Karpas-422 (cell line): Measurements from ENCODE around the gene ADORA2A. TPM values are rescaled to one million over a fixed set of nuclear protein-coding genes. Genes with fewer than 3 reads are reported as not detected.

Experiments
- DNase-seq: peaks from one replicate; pipeline ENCODE4 v3.0.0-alpha.2; 2015
- H2AFZ ChIP-seq: fragments of 200-600 bp; sonication (generic); 2 replicates; pipeline ENCODE4 v1.6.1; 2014; ENCODE audit warnings: antibody characterized with exemption, low read length, mixed read lengths
- H3K27ac ChIP-seq: fragments of 200-600 bp; sonication (generic); 2 replicates; pipeline ENCODE4 v1.5.1; 2014; ENCODE audit warnings: mild to moderate bottlenecking, low read length, moderate library complexity
- H3K27me3 ChIP-seq: fragments of 200-600 bp; sonication (generic); 2 replicates; pipeline ENCODE4 v1.6.1; 2014; ENCODE audit warnings: low read length, mixed read lengths
- H3K36me3 ChIP-seq: fragments of 200-600 bp; sonication (generic); 2 replicates; pipeline ENCODE4 v1.6.1; 2014; ENCODE audit warnings: low read length, mixed read lengths; ENCODE audit not compliant: insufficient read depth
- H3K4me1 ChIP-seq: fragments of 200-600 bp; sonication (generic); 2 replicates; pipeline ENCODE4 v1.6.1; 2014; ENCODE audit warnings: mild to moderate bottlenecking, low read length, mixed read lengths
- H3K4me2 ChIP-seq: fragments of 200-600 bp; sonication (generic); 2 replicates; pipeline ENCODE4 v1.6.1; 2014; ENCODE audit warnings: low read length, low read depth, mild to moderate bottlenecking; ENCODE audit not compliant: poor library complexity, severe bottlenecking
- H3K4me3 ChIP-seq: fragments of 200-600 bp; sonication (generic); 2 replicates; pipeline ENCODE4 v1.5.1; 2014; ENCODE audit warnings: mild to moderate bottlenecking, antibody characterized with exemption, low read length, mixed read lengths
- H3K79me2 ChIP-seq: fragments of 200-600 bp; sonication (generic); 2 replicates; pipeline ENCODE4 v1.6.1; 2014; ENCODE audit warnings: mild to moderate bottlenecking, low read length, mixed read lengths
- H3K9ac ChIP-seq: fragments of 200-600 bp; sonication (generic); 2 replicates; pipeline ENCODE4 v1.6.0; 2014; ENCODE audit warnings: low read length
- H3K9me2 ChIP-seq: fragments of 200-600 bp; sonication (generic), shearing (Covaris generic); replicated peaks from 2 replicates; pipeline ENCODE4 v1.6.0; 2014; ENCODE audit warnings: mild to moderate bottlenecking, low read length, moderate library complexity; ENCODE audit not compliant: insufficient read depth
- H3K9me3 ChIP-seq: fragments of 300-700, 200-600 bp; sonication (generic); 2 replicates; pipeline ENCODE4 v1.6.1; 2014; ENCODE audit warnings: low read length, mixed read lengths
- H4K20me1 ChIP-seq: fragments of 200-600 bp; sonication (generic); 2 replicates; pipeline ENCODE4 v1.6.1; 2014; ENCODE audit warnings: mild to moderate bottlenecking, antibody characterized with exemption, low read length, low read depth; ENCODE audit not compliant: insufficient read depth
- total RNA-seq: library from RNA; depleted of rRNA; stranded (reverse); fragments of >200 nt; shearing (Covaris generic); gene quantifications from 2 replicates; pipeline ENCODE4 v1.2.3, GENCODE V29; 2014; ENCODE audit warnings: low replicate concordance

Gene ADORA2A
- total RNA-seq, 1 experiment from 2014 or later: 65.9 TPM

DNA sequence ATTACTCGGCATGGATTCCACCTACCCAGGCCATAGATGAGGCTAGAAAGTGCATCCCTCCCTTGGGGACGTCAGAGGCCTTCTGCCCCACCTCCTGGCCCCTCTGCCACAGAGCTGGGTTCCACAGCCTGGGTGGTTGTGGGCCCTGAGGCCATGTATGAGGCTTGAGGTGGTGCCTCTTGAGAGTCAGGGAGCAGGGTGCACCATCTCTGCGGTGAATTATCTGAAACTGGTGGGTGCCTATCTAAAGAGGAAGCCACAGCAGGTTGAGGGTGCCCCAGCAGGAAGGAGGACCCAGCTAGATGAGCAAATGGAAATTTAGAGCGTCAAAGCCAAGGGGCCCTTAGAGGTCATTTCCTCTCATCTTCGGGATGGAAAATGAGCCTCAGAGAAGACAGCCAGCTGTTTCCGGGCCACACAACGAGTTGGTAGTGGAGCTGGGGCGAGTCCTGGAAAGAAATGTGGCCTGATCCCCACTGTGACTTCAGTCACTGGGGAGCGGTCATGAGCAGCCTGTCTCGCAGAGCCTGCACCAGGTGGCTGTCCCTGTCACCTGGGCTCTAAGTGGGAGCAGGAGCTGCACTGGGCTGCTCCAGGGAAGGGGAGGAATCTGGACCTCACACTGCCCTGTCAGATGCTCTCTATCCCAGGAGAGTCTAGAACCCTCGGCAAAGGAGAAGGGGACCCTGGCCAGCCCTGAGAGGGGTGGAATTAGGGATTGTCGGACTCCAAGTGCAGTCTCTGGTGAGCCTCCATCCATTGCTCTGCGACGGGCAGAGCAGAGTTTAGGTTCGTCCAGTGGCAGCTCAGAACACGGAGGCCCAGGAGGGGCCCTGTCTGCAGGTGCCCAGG is 7.3 kb downstream of the ADORA2A start:
- H3K36me3 ChIP-seq: peaks cover 13% of the 10 kb centered on the region; the same call in 1 of the 2 replicates
- H3K27ac ChIP-seq: peak overlapping the region; percentile 99
- H2AFZ ChIP-seq: no peak overlapping the region
- H3K27me3 ChIP-seq: no peaks in the 10 kb centered on the region
- H3K4me3 ChIP-seq: peak overlapping the region; percentile 70
- no peaks in the 10 kb centered on the region for H4K20me1 ChIP-seq
- peak overlapping the region; percentile 85 for H3K4me2 ChIP-seq
- peak overlapping the region; percentile 87 for H3K9ac ChIP-seq
- H3K4me1 ChIP-seq: peaks cover 90% of the 10 kb centered on the region
- DNase-seq: peak; percentile 98
- no peaks in the 10 kb centered on the region for H3K9me2 ChIP-seq
- H3K9me3 ChIP-seq: no peaks in the 10 kb centered on the region
- H3K79me2 ChIP-seq: peaks cover 59% of the 10 kb centered on the region

DNA sequence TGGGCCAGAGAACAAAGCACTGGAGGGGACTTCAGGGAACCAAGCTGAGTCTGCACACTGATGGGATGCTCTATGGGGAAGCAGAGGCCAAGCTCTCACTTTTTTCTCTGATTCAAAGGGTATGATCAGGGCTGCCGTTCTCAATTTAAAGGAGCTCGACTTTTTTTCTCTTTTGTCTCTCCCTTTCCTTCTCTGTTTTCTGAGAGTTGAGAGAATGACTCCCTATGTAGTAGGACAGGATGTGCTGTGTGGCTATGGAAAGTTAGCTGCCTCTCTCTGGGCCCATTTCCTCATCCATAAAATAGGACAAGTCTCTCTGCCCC is 7.9 kb downstream of the ADORA2A start:
- no peaks in the 10 kb centered on the region for H4K20me1 ChIP-seq
- H3K9me3 ChIP-seq: no peaks in the 10 kb centered on the region
- no peak overlapping the region for H2AFZ ChIP-seq
- H3K4me2 ChIP-seq: peak overlapping the region; percentile 85
- peak overlapping the region; percentile 87 for H3K9ac ChIP-seq
- H3K9me2 ChIP-seq: no peaks in the 10 kb centered on the region
- no peaks in the 10 kb centered on the region for H3K27me3 ChIP-seq
- peak; percentile 53 for DNase-seq
- H3K79me2 ChIP-seq: peaks cover 53% of the 10 kb centered on the region
- H3K27ac ChIP-seq: peak overlapping the region; percentile 99
- peaks cover 85% of the 10 kb centered on the region for H3K4me1 ChIP-seq
- H3K36me3 ChIP-seq: peaks cover 17% of the 10 kb centered on the region; the same call in 1 of the 2 replicates
- peak overlapping the region; percentile 70 for H3K4me3 ChIP-seq

DNA sequence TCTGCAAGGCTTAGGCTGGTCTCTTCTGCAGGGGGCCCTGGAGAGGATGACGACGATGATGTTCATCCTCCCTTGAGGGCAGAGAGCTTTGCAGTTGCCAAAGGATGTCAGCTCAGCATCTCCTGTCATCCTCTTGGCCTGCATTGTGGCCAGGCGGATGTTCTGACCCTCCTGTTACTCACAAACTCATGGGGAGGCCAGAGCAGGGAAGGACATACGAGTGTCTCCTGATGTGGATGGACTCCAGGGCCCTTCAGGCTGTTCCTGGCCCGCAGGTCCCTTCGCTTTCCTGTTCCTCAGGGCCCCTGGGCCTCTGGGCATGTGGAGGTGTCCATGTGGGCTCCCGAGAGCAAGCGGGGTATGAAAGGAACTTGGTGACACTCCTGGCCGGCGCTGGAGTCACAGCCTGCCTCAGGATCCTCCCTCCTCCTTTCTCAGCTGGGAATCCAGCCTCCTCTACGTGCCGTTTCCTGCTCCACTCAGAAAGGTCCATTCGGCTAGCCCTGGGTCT is 8.5 kb downstream of the ADORA2A start:
- Histone ChIP-seq H3K9me2 (no peaks in the 10 kb centered on the region), H3K9ac (peak overlapping the region; percentile 87), H3K4me2 (peak overlapping the region; percentile 85), H3K27me3 (no peaks in the 10 kb centered on the region), H3K27ac (peak overlapping the region; percentile 99), H2AFZ (no peak overlapping the region), H3K4me1 (peaks cover 82% of the 10 kb centered on the region), H3K79me2 (peaks cover 48% of the 10 kb centered on the region), H3K36me3 (peaks cover 23% of the 10 kb centered on the region; the same call in 1 of the 2 replicates), H3K9me3 (no peaks in the 10 kb centered on the region), H4K20me1 (no peaks in the 10 kb centered on the region), H3K4me3 (peak overlapping the region; percentile 70)
- DNase-seq: peak; percentile 77

DNA sequence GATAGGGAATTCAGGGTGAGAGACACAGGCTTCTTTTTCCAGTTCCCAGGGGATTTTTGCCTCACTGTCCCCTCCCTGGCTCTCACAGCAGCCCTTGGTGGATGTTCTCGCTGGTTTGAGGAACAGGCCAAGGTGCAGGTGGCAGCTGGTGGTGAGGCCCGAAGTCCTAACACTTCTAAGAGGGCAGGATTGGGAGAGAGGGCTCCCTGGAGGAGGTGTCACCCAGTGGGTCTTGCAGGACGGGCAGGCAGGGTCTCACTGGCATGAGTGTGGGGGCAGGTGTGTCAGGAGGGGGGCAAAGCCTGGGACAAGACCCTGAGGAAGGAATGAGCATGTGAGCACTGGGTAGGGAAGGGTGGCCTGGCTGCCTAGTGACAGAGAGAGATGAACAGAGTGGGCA is 9.2 kb downstream of the ADORA2A start:
- peak; percentile 54 for DNase-seq
- H3K27ac ChIP-seq: peak overlapping the region; percentile 99
- no peaks in the 10 kb centered on the region for H4K20me1 ChIP-seq
- no peak overlapping the region for H2AFZ ChIP-seq
- peaks cover 82% of the 10 kb centered on the region for H3K4me1 ChIP-seq
- H3K27me3 ChIP-seq: no peaks in the 10 kb centered on the region
- H3K79me2 ChIP-seq: peaks cover 44% of the 10 kb centered on the region
- H3K9ac ChIP-seq: peak overlapping the region; percentile 87
- H3K9me2 ChIP-seq: no peaks in the 10 kb centered on the region
- H3K36me3 ChIP-seq: peaks cover 29% of the 10 kb centered on the region
- H3K4me3 ChIP-seq: peak overlapping the region; percentile 70
- H3K9me3 ChIP-seq: no peaks in the 10 kb centered on the region
- H3K4me2 ChIP-seq: peak overlapping the region; percentile 85

DNA sequence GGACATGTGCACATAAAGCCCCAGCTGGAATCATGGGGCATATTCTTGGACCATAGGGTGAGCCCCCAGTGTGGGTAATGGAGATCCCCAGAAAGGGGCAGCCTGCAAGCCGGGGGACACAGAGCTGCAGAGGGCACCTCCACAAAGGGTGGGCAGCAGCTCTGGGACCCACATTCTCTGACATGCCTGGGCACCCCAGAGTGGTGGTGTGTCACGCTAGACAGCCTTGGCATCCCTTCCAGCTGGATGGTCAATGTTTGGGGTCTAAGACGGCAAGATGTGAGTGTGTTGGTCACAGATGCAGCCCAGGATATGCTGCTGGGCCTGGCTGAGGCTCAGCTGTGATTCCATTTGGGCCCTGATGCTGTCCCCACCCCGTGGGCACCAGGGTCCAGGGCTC is 9.7 kb downstream of the ADORA2A start:
- H3K36me3 ChIP-seq: peaks cover 34% of the 10 kb centered on the region
- H4K20me1 ChIP-seq: no peaks in the 10 kb centered on the region

DNA sequence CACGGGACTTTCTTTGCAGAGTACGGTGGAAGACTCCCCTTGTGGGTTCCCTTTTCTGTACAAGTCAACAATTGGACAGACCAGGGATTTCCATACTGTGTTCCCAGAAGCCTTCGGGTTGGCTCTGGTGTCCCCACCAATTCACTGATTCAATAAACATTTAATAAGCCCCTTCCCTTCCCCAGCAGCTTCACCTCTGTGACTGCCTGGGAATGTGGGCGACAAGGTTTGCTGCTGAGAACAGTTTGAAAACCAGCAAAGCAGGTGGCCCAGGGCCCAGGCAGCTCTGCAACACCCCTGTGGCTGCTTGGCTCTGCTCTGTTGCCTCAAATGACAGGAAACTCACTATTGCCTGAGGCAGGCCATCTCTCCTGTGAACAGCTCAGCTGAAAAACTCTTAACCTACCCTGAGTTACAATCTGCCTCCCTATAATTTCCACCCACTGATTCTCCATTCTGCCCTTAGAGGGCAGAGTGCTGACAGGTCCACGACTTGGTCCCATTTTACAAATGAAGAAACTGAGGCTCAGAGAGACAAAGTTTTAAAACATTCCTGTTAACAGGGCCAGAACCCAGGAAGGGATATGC is 10.4 kb downstream of the ADORA2A start:
- Histone ChIP-seq H3K9me2 (no peaks in the 10 kb centered on the region), H3K27me3 (no peaks in the 10 kb centered on the region), H3K9ac (peak overlapping the region; percentile 87), H3K9me3 (no peaks in the 10 kb centered on the region), H3K79me2 (peaks cover 35% of the 10 kb centered on the region), H2AFZ (no peak overlapping the region), H3K4me2 (peak overlapping the region; percentile 85), H3K36me3 (peaks cover 41% of the 10 kb centered on the region), H3K27ac (peak overlapping the region; percentile 99), H3K4me1 (peaks cover 69% of the 10 kb centered on the region), H4K20me1 (no peaks in the 10 kb centered on the region), H3K4me3 (peak overlapping the region; percentile 70)
- peak; percentile 81 for DNase-seq

More for the DNA sequence above, 9.7 kb downstream of the ADORA2A start:
- no peak overlapping the region for H2AFZ ChIP-seq
- H3K27ac ChIP-seq: peak overlapping the region; percentile 99
- H3K27me3 ChIP-seq: no peaks in the 10 kb centered on the region
- H3K9me3 ChIP-seq: no peaks in the 10 kb centered on the region
- H3K4me3 ChIP-seq: peak overlapping the region; percentile 70
- peak overlapping the region; percentile 87 for H3K9ac ChIP-seq
- H3K9me2 ChIP-seq: no peaks in the 10 kb centered on the region
- peak overlapping the region; percentile 85 for H3K4me2 ChIP-seq
- no peak for DNase-seq
- H3K79me2 ChIP-seq: peaks cover 39% of the 10 kb centered on the region
- H3K4me1 ChIP-seq: peaks cover 76% of the 10 kb centered on the region

DNA sequence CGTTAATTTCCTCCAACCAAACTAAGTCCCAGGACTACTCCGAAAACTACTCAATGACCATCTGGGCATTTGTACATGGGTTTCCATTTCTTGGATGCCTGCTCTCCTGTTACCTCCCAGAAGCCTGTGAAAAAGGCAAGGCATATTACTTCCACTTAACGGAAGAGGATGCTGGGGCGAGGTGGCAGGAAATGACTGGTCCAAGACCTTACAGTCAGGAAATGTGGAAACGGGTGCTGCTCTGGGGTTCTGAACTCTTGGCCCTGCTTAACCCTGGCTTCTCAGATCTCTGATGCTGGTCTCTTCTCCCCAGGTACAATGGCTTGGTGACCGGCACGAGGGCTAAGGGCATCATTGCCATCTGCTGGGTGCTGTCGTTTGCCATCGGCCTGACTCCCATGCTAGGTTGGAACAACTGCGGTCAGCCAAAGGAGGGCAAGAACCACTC is 12.9 kb downstream of the ADORA2A start:
- Histone ChIP-seq H3K9me3 (no peaks in the 10 kb centered on the region), H3K9me2 (no peaks in the 10 kb centered on the region), H3K4me1 (peaks cover 45% of the 10 kb centered on the region), H3K9ac (no peak overlapping the region), H3K4me3 (no peak overlapping the region), H3K36me3 (peaks cover 49% of the 10 kb centered on the region), H3K4me2 (no peak overlapping the region), H3K27ac (no peak overlapping the region), H3K79me2 (peaks cover 34% of the 10 kb centered on the region), H4K20me1 (no peaks in the 10 kb centered on the region), H3K27me3 (no peaks in the 10 kb centered on the region), H2AFZ (no peak overlapping the region)
- DNase-seq: no peak

DNA sequence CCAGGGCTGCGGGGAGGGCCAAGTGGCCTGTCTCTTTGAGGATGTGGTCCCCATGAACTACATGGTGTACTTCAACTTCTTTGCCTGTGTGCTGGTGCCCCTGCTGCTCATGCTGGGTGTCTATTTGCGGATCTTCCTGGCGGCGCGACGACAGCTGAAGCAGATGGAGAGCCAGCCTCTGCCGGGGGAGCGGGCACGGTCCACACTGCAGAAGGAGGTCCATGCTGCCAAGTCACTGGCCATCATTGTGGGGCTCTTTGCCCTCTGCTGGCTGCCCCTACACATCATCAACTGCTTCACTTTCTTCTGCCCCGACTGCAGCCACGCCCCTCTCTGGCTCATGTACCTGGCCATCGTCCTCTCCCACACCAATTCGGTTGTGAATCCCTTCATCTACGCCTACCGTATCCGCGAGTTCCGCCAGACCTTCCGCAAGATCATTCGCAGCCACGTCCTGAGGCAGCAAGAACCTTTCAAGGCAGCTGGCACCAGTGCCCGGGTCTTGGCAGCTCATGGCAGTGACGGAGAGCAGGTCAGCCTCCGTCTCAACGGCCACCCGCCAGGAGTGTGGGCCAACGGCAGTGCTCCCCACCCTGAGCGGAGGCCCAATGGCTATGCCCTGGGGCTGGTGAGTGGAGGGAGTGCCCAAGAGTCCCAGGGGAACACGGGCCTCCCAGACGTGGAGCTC is 13.5 kb downstream of the ADORA2A start:
- peaks cover 49% of the 10 kb centered on the region for H3K36me3 ChIP-seq
- H3K9me2 ChIP-seq: no peaks in the 10 kb centered on the region
- H3K9ac ChIP-seq: no peak overlapping the region
- H3K27me3 ChIP-seq: no peaks in the 10 kb centered on the region
- H3K79me2 ChIP-seq: peaks cover 28% of the 10 kb centered on the region
- H3K4me1 ChIP-seq: peaks cover 39% of the 10 kb centered on the region
- H3K4me3 ChIP-seq: no peak overlapping the region
- no peaks in the 10 kb centered on the region for H4K20me1 ChIP-seq
- DNase-seq: no peak
- H3K27ac ChIP-seq: peak overlapping the region; percentile 49; the same call in 1 of the 2 replicates
- H3K9me3 ChIP-seq: no peaks in the 10 kb centered on the region
- no peak overlapping the region for H3K4me2 ChIP-seq
- H2AFZ ChIP-seq: no peak overlapping the region
